IPS-15b (cell line): ENCODE measurements around the gene CBARP.

Experiments used
- H3K27me3 ChIP-seq: one replicate; pipeline ENCODE4 v1.6.1; 2013; ENCODE audit warnings: low read length; ENCODE audit not compliant: control insufficient read depth, insufficient read depth
- H3K36me3 ChIP-seq: one replicate; pipeline ENCODE4 v1.6.1; 2013; ENCODE audit warnings: low read length; ENCODE audit not compliant: control insufficient read depth, insufficient read depth
- H3K4me1 ChIP-seq: one replicate; pipeline ENCODE4 v1.6.1; 2013; ENCODE audit warnings: mild to moderate bottlenecking, low read length; ENCODE audit not compliant: control insufficient read depth, insufficient read depth
- H3K4me3 ChIP-seq: one replicate; pipeline ENCODE4 v1.5.1; 2013; ENCODE audit warnings: low read depth, low read length
- H3K9ac ChIP-seq: one replicate; pipeline ENCODE4 v1.6.1; 2013; ENCODE audit warnings: low read depth, mild to moderate bottlenecking, low read length
- H3K9me3 ChIP-seq: one replicate; pipeline ENCODE4 v1.6.1; 2013; ENCODE audit warnings: mild to moderate bottlenecking, low read length; ENCODE audit not compliant: control insufficient read depth, insufficient read depth

CBARP gene

DNA sequence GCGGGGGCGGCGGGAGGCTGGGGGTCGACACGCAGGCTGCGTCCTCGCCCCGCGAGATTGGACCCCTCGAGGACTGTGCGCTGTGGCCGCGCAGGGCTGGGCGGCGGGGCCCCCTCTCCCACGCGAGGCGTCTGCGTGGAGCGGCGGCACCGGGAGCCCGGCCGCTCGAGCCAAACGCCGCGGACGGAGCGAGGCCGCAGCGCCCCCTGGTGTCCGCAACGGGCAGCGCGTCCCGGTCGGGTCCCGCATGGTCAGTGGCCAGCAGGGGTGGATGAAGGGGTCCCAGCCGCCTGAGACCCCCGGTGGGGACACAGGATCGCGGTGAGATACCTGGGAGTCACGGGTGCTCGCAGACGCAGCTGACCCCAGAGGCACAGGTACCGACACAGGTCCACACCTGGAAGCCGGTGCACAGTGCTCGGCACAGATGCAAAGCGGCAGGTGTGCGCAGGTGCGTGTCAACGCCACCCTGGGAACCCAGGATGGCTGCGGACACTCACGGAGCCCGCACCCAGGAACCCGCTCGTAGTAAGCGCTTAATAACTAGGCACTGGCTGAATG lies 29.2 kb upstream of the CBARP start:
- Histone ChIP-seq H3K4me1 (peaks cover 10% of the 10 kb centered on the region), H3K27me3 (no peaks in the 10 kb centered on the region), H3K9ac (no peak overlapping the region), H3K36me3 (peaks cover 19% of the 10 kb centered on the region), H3K9me3 (no peaks in the 10 kb centered on the region), H3K4me3 (peak overlapping the region; percentile 63)

DNA sequence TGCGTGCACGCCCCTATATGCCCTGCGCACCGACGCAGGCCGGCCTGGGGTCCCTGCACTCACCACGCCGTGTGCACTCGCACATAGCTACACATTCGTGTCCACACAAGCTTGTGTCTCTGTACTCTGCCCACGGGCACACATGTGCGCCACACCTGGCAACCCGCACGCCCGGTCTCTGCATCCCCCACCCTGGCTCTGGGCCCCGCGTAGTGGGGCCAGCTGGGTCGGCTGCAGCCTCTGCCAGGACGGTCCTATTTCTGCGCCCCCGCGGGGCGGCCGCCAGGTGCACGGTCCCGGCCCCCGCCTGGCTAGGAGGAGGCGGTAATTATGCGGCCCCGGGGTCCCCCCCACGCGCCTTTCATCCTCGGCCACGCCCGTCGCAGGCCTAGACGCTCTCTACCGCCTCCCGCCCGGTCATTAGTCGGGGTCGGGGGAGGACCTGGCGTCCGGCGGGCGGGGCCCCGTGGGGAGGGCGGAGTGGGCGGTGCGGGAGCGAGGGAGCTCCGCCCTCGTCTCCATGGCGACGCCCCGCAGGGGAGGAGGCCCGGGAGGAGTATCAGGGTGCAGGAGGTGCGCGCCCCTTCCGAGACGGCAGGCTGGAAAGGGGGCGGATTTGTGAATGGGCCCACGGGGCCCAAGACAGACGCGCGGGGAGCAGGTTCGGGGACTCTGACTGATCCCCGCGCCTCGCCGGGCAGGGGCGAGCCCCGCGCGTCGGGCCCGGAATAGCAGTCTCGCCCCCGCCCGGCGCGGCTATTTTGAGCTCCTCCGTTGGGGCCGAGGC lies 28.5 kb upstream of the CBARP start:
- Histone ChIP-seq H3K4me1 (peaks cover 10% of the 10 kb centered on the region), H3K9me3 (no peaks in the 10 kb centered on the region), H3K9ac (peak overlapping the region; percentile 70), H3K27me3 (no peaks in the 10 kb centered on the region), H3K4me3 (peak overlapping the region; percentile 79), H3K36me3 (peaks cover 12% of the 10 kb centered on the region)

GRCh38 chr19:1265615-1266128 lies 27.9 kb upstream of the CBARP start:
- Histone ChIP-seq H3K4me3 (peak overlapping the region; percentile 79), H3K4me1 (peaks cover 10% of the 10 kb centered on the region), H3K9me3 (no peaks in the 10 kb centered on the region), H3K9ac (peak overlapping the region; percentile 70), H3K27me3 (no peaks in the 10 kb centered on the region), H3K36me3 (peaks cover 6% of the 10 kb centered on the region)

DNA sequence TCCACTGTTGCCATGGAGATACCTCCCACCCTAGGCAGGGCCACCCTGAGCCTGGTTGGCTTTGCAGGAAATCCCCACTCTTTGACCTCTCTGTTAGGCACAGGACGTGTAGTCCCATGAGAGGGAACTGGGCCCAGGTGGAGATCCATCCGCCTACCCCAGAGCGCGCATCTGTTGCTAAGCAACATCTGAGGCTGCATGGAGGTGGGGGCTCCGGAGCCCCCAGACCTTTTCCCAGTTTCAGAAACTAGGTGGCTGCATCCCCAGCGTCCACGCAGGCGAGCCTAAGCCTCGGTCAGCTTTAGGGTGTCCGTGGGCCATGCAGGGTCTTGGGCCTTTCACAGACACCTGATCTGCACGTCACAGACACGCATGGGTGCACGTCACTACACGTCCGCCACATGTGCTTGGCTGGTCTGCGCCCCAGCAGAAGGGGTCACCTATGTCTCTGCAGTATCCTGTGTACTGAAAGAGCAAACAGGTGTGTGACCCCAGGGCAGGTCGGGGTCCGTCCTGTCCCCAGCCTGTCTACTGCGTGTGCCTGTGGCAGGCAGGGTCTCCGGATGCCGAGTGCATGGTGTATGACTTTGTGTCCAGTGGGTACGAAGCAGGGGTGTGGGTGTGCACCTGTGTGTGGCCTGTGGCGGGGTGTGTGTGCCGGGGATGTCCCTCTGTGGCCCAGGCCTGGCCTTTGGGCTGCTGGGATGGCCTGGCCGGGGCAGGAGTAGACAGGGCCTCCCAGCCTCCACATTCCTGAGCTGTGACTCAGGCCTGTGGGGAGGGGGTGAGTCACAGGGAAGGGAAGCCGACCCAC lies 27.2 kb upstream of the CBARP start:
- no peak overlapping the region for H3K9ac ChIP-seq
- H3K27me3 ChIP-seq, result no peaks in the 10 kb centered on the region
- H3K36me3 ChIP-seq, result peaks cover 3% of the 10 kb centered on the region
- H3K4me1 ChIP-seq, result peaks cover 11% of the 10 kb centered on the region
- no peak overlapping the region for H3K4me3 ChIP-seq
- no peaks in the 10 kb centered on the region for H3K9me3 ChIP-seq

GRCh38 chr19:1263188-1263587 lies 25.4 kb upstream of the CBARP start:
- no peak overlapping the region for H3K4me3 ChIP-seq
- no peak overlapping the region for H3K9ac ChIP-seq
- no peaks in the 10 kb centered on the region for H3K9me3 ChIP-seq
- H3K27me3 ChIP-seq, result no peaks in the 10 kb centered on the region
- H3K4me1 ChIP-seq, result peaks cover 12% of the 10 kb centered on the region
- H3K36me3 ChIP-seq, result peaks cover 7% of the 10 kb centered on the region

DNA sequence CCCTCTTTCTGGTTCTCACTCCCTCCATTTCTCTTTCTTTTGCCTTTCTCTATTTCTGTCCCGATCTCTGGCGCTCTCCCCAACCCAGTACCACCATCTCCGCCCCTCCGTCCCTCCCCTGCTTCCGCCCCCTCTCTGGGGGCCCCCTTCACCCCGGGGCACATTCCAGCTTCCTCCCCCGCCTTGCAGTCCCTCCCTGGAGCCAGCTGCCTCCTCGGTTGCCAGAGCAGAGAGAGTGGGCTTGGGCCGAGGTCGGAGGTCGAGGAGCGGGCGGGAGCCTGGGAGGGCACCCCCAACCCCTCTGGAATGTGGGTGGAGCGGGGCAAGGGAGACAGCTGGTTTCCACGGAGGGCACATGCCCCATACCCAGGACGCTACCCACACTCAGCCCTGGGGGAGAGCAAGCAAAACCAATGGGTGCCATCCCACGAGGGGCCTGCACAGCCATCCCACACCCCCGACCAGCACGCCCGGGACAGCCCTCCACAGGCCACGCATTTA lies 24.9 kb upstream of the CBARP start:
- H3K36me3 ChIP-seq, result peaks cover 11% of the 10 kb centered on the region
- H3K9me3 ChIP-seq, result no peaks in the 10 kb centered on the region
- H3K27me3 ChIP-seq, result no peaks in the 10 kb centered on the region
- peaks cover 12% of the 10 kb centered on the region for H3K4me1 ChIP-seq
- no peak overlapping the region for H3K9ac ChIP-seq
- peak overlapping the region; percentile 91 for H3K4me3 ChIP-seq

DNA sequence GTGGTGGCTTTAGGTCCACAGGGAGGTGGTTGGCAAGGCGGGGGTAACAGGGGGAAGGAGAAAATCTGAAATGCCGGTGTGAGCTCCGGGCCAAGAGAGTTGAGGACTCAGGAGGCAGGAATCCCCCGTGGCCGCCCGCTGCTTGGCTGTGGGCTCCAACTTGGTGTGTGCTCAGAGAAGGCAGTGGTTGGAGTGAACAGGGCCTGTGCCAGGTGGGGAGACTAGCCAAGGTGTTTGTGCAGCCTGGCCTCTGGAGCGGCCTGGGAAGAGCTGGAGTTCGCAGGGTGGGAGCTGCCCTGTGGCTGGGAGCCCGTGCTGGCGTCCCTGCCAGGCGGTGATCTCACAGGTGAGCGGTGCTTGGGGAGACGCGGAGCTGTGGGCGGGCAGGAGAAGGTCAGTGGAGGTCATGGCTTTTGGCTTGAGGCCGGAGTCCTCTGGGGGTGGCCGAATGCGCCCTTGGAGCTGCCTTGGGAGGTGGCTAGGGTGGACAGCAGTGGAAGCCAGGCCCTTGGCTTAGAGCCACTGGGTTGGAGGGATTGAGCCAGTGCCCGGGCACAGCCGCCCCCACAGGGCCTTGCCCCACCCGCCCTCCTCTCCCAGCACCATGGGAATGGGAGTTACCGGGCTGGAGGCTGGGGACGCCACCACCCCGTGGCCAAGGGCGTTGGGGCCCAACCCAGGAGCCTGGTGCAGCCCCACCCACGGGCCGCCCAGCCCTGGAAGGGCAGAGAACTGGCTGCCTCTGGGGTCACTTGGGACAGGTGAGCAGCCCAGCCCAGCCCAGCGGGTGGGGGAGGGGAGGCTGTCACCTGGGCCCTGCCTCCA lies 24.2 kb upstream of the CBARP start:
- Histone ChIP-seq H3K27me3 (no peaks in the 10 kb centered on the region), H3K9me3 (no peaks in the 10 kb centered on the region), H3K9ac (peak overlapping the region; percentile 79), H3K4me1 (peaks cover 12% of the 10 kb centered on the region), H3K4me3 (peak overlapping the region; percentile 91), H3K36me3 (peaks cover 15% of the 10 kb centered on the region)

- Histone ChIP-seq H3K27me3 (no peaks in the 10 kb centered on the region), H3K4me1 (peaks cover 14% of the 10 kb centered on the region), H3K4me3 (peak overlapping the region; percentile 91), H3K9me3 (no peaks in the 10 kb centered on the region), H3K9ac (peak overlapping the region; percentile 68), H3K36me3 (peaks cover 20% of the 10 kb centered on the region)
Measured at GRCh38 chr19:1261538-1261797, 23.7 kb upstream of the CBARP start.

GRCh38 chr19:1260749-1261537 lies 23.1 kb upstream of the CBARP start:
- Histone ChIP-seq H3K4me3 (peak overlapping the region; percentile 91), H3K4me1 (peaks cover 14% of the 10 kb centered on the region), H3K9ac (peak overlapping the region; percentile 68), H3K36me3 (peaks cover 22% of the 10 kb centered on the region), H3K9me3 (no peaks in the 10 kb centered on the region), H3K27me3 (no peaks in the 10 kb centered on the region)

- Histone ChIP-seq H3K9ac (no peak overlapping the region), H3K27me3 (no peaks in the 10 kb centered on the region), H3K4me3 (peak overlapping the region; percentile 32), H3K36me3 (peaks cover 29% of the 10 kb centered on the region), H3K9me3 (no peaks in the 10 kb centered on the region), H3K4me1 (peaks cover 12% of the 10 kb centered on the region)
Measured at GRCh38 chr19:1259876-1260748, 22.3 kb upstream of the CBARP start.
